ENCODE results near the gene KPNB1. TPM values are rescaled to one million over a fixed set of nuclear protein-coding genes. Genes with fewer than 3 reads are reported as not detected.

The KPNB1 gene
- total RNA-seq, 1 donor from 2014 or later: 692 TPM

- intact Hi-C loops (cut with micrococcal nuclease): no loop called here
- Mint-ChIP-seq H3K9me3 (no peaks in the 10 kb centered on the region), H3K4me1 (ENCODE audit: low read depth) (peaks cover 15% of the 10 kb centered on the region), H3K4me3 (ENCODE audit: low read depth) (no peak overlapping the region), H3K36me3 (ENCODE audit: low read depth) (peaks cover 12% of the 10 kb centered on the region), H3K27ac (no peak overlapping the region), H3K27me3 (ENCODE audit: low read depth) (no peaks in the 10 kb centered on the region)
- no peak for DNase-seq (ENCODE audit: low spot score)
Measured at GRCh38 chr17:47644324-47644723, 5.4 kb upstream of the KPNB1 start.

GRCh38 chr17:47649972-47650524 lies 329 bp downstream of the KPNB1 start:
- Mint-ChIP-seq H3K36me3 (ENCODE audit: low read depth) (peaks cover 55% of the 10 kb centered on the region), H3K4me3 (ENCODE audit: low read depth) (peak overlapping the region; percentile 96), H3K27me3 (ENCODE audit: low read depth) (no peaks in the 10 kb centered on the region), H3K4me1 (ENCODE audit: low read depth) (peaks cover 48% of the 10 kb centered on the region), H3K27ac (peak overlapping the region; percentile 100), H3K9me3 (no peaks in the 10 kb centered on the region)
- DNase-seq (ENCODE audit: low spot score): no peak
- intact Hi-C loops (cut with micrococcal nuclease): loop anchor here (1.0 to 2.0 kb wide), 2 partner anchors 10 to 15 kb away; no protein-coding TSS in a partner anchor

GRCh38 chr17:47650525-47651522 lies 1.1 kb downstream of the KPNB1 start:
- H3K36me3 Mint-ChIP-seq (ENCODE audit: low read depth): peaks cover 63% of the 10 kb centered on the region

GRCh38 chr17:47651704-47652103 lies 2.0 kb downstream of the KPNB1 start:
- Mint-ChIP-seq H3K4me1 (ENCODE audit: low read depth) (peaks cover 60% of the 10 kb centered on the region), H3K27me3 (ENCODE audit: low read depth) (no peaks in the 10 kb centered on the region), H3K4me3 (ENCODE audit: low read depth) (peak overlapping the region; percentile 94), H3K9me3 (no peaks in the 10 kb centered on the region), H3K27ac (peak overlapping the region; percentile 84), H3K36me3 (ENCODE audit: low read depth) (peaks cover 72% of the 10 kb centered on the region)
- DNase-seq (ENCODE audit: low spot score): no peak
- intact Hi-C loops (cut with micrococcal nuclease): no loop called here

More at GRCh38 chr17:47650525-47651522, 1.1 kb downstream of the KPNB1 start:
- H3K4me3 Mint-ChIP-seq (ENCODE audit: low read depth): peak overlapping the region; percentile 94
- intact Hi-C loops (cut with micrococcal nuclease): no loop called here
- no peaks in the 10 kb centered on the region for H3K9me3 Mint-ChIP-seq
- H3K27me3 Mint-ChIP-seq (ENCODE audit: low read depth): no peaks in the 10 kb centered on the region
- peak overlapping the region; percentile 84 for H3K27ac Mint-ChIP-seq
- DNase-seq (ENCODE audit: low spot score): peak; percentile 92
- H3K4me1 Mint-ChIP-seq (ENCODE audit: low read depth): peaks cover 56% of the 10 kb centered on the region

- Mint-ChIP-seq H3K4me3 (ENCODE audit: low read depth) (peak overlapping the region; percentile 61), H3K36me3 (ENCODE audit: low read depth) (peaks cover 77% of the 10 kb centered on the region), H3K27me3 (ENCODE audit: low read depth) (no peaks in the 10 kb centered on the region), H3K27ac (peak overlapping the region; percentile 71), H3K9me3 (no peaks in the 10 kb centered on the region), H3K4me1 (ENCODE audit: low read depth) (peaks cover 64% of the 10 kb centered on the region)
- intact Hi-C loops (cut with micrococcal nuclease): no loop called here
- DNase-seq (ENCODE audit: low spot score): no peak
Measured at GRCh38 chr17:47652570-47652969, 2.9 kb downstream of the KPNB1 start.

- H3K27me3 Mint-ChIP-seq (ENCODE audit: low read depth): no peaks in the 10 kb centered on the region
- H3K36me3 Mint-ChIP-seq (ENCODE audit: low read depth): peaks cover 78% of the 10 kb centered on the region
Measured at GRCh38 chr17:47653442-47653841, 3.7 kb downstream of the KPNB1 start.

GRCh38 chr17:47654991-47655390 lies 5.3 kb downstream of the KPNB1 start:
- DNase-seq (ENCODE audit: low spot score): no peak
- no peak overlapping the region for H3K4me3 Mint-ChIP-seq (ENCODE audit: low read depth)
- no peaks in the 10 kb centered on the region for H3K27me3 Mint-ChIP-seq (ENCODE audit: low read depth)
- intact Hi-C loops (cut with micrococcal nuclease): no loop called here
- peaks cover 85% of the 10 kb centered on the region for H3K36me3 Mint-ChIP-seq (ENCODE audit: low read depth)
- no peaks in the 10 kb centered on the region for H3K9me3 Mint-ChIP-seq
- peaks cover 67% of the 10 kb centered on the region for H3K4me1 Mint-ChIP-seq (ENCODE audit: low read depth)
- H3K27ac Mint-ChIP-seq: peak overlapping the region; percentile 68

More at GRCh38 chr17:47653442-47653841, 3.7 kb downstream of the KPNB1 start:
- intact Hi-C loops (cut with micrococcal nuclease): no loop called here
- Mint-ChIP-seq H3K27ac (peak overlapping the region; percentile 36), H3K9me3 (no peaks in the 10 kb centered on the region), H3K4me1 (ENCODE audit: low read depth) (peaks cover 63% of the 10 kb centered on the region), H3K4me3 (ENCODE audit: low read depth) (peak overlapping the region; percentile 45)
- no peak for DNase-seq (ENCODE audit: low spot score)

- H3K27ac Mint-ChIP-seq: peak overlapping the region; percentile 78
- H3K4me3 Mint-ChIP-seq (ENCODE audit: low read depth): peak overlapping the region; percentile 68
- H3K9me3 Mint-ChIP-seq: no peaks in the 10 kb centered on the region
- H3K4me1 Mint-ChIP-seq (ENCODE audit: low read depth): peaks cover 49% of the 10 kb centered on the region
- DNase-seq (ENCODE audit: low spot score): no peak
- intact Hi-C loops (cut with micrococcal nuclease): loop anchor here (1.0 to 10.0 kb wide), 4 partner anchors 11 to 145 kb away; partner anchors contain the start of gene KPNB1
- H3K27me3 Mint-ChIP-seq (ENCODE audit: low read depth): no peaks in the 10 kb centered on the region
- H3K36me3 Mint-ChIP-seq (ENCODE audit: low read depth): peaks cover 88% of the 10 kb centered on the region
Measured at GRCh38 chr17:47660064-47660492, 10.4 kb downstream of the KPNB1 start.

GRCh38 chr17:47663912-47664623 lies 14.3 kb downstream of the KPNB1 start:
- Mint-ChIP-seq H3K36me3 (ENCODE audit: low read depth) (peaks cover 88% of the 10 kb centered on the region), H3K27me3 (ENCODE audit: low read depth) (no peaks in the 10 kb centered on the region)
- intact Hi-C loops (cut with micrococcal nuclease): loop anchor here (2.0 to 10.0 kb wide), 4 partner anchors 15 to 141 kb away; partner anchors contain the start of gene KPNB1

GRCh38 chr17:47664624-47664941 lies 14.9 kb downstream of the KPNB1 start:
- Mint-ChIP-seq H3K36me3 (ENCODE audit: low read depth) (peaks cover 90% of the 10 kb centered on the region), H3K4me1 (ENCODE audit: low read depth) (peaks cover 30% of the 10 kb centered on the region), H3K9me3 (no peaks in the 10 kb centered on the region), H3K4me3 (ENCODE audit: low read depth) (no peak overlapping the region), H3K27me3 (ENCODE audit: low read depth) (no peaks in the 10 kb centered on the region), H3K27ac (peak overlapping the region; percentile 61)
- DNase-seq (ENCODE audit: low spot score): no peak
- intact Hi-C loops (cut with micrococcal nuclease): loop anchor here (2.0 to 10.0 kb wide), 4 partner anchors 16 to 140 kb away; partner anchors contain the start of gene KPNB1

More at GRCh38 chr17:47663912-47664623, 14.3 kb downstream of the KPNB1 start:
- DNase-seq (ENCODE audit: low spot score): peak; percentile 36
- H3K4me3 Mint-ChIP-seq (ENCODE audit: low read depth): no peak overlapping the region
- peaks cover 28% of the 10 kb centered on the region for H3K4me1 Mint-ChIP-seq (ENCODE audit: low read depth)
- no peaks in the 10 kb centered on the region for H3K9me3 Mint-ChIP-seq
- peak overlapping the region; percentile 61 for H3K27ac Mint-ChIP-seq

GRCh38 chr17:47665655-47666054 lies 15.9 kb downstream of the KPNB1 start:
- Mint-ChIP-seq H3K9me3 (no peaks in the 10 kb centered on the region), H3K4me3 (ENCODE audit: low read depth) (no peak overlapping the region), H3K27ac (no peak overlapping the region), H3K4me1 (ENCODE audit: low read depth) (peaks cover 29% of the 10 kb centered on the region), H3K27me3 (ENCODE audit: low read depth) (no peaks in the 10 kb centered on the region), H3K36me3 (ENCODE audit: low read depth) (peaks cover 92% of the 10 kb centered on the region)
- DNase-seq (ENCODE audit: low spot score): no peak
- intact Hi-C loops (cut with micrococcal nuclease): loop anchor here (2.0 to 10.0 kb wide), 2 partner anchors 17 to 139 kb away; partner anchors contain the start of gene KPNB1

- Mint-ChIP-seq H3K27ac (no peak overlapping the region), H3K9me3 (no peaks in the 10 kb centered on the region), H3K4me3 (ENCODE audit: low read depth) (no peak overlapping the region), H3K36me3 (ENCODE audit: low read depth) (peaks cover 87% of the 10 kb centered on the region), H3K27me3 (ENCODE audit: low read depth) (no peaks in the 10 kb centered on the region), H3K4me1 (ENCODE audit: low read depth) (peaks cover 31% of the 10 kb centered on the region)
- intact Hi-C loops (cut with micrococcal nuclease): loop anchor here (10.0 kb wide), 1 partner anchor 136 kb away; no protein-coding TSS in a partner anchor
- no peak for DNase-seq (ENCODE audit: low spot score)
Measured at GRCh38 chr17:47669081-47669480, 19.4 kb downstream of the KPNB1 start.

Measured in activated T-helper 2 cell treated with anti-CD3 and anti-CD28 coated beads, Interferon-gamma antibody, Interleukin-2, Interleukin-4, amounts not matched to agents 10 μg/mL and 5 μg/mL and 100 μg/mL, durations not matched to agents 14 hours and 24 hours and 36 hours (primary cell).